HuH-7.5 (cell line): ENCODE data around the gene APOBEC3F.
"Not testable (repeated sequence)": the region's sequence is repeated elsewhere in the genome, so short reads cannot be mapped to it uniquely, and the experiment has no call there.

Experiments used
- DNase-seq: peaks from one replicate; pipeline ENCODE4 v3.0.0; 2011; ENCODE audit warnings: low spot score

Gene APOBEC3F

DNA sequence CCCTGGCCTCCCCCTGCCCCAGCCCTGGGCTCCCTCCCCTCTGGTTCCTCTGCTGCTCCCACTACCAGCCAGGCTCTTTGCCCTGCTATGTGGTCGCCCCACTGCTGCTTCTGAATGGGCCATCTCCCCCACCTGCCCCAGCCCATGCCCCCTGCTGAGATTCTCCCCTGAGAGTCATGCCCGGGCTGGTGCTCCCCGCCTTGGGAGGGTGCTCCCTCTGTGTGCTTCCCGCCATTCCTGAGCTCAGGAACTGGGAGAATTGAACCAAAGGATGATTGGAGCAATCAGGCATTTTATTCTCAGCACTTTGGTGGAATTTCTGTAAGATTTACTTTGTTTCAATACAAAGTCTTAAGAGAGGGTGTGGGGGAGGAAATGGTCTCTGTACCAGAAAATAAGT is 12.9 kb upstream of the APOBEC3F start:
- no peak for DNase-seq

DNA sequence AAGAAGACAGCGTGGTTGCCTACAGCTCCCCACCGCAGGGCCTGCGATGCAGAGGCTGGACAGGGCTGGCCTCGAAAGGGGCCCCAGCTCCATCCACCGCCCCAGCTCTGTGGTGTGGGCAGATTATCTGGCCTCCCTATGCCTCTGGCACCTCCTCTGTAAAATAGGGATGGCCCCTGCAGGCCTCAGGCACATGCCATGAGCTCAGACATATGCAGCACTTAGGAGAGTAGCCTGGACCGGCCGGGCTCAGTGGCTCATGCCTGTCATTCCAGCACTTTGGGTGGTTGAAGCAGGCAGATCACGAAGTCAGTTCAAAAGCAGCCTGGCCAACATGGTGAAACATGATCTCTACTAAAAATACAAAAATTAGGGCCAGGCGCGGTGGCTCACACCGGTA is 12.4 kb upstream of the APOBEC3F start:
- DNase-seq = no peak

DNA sequence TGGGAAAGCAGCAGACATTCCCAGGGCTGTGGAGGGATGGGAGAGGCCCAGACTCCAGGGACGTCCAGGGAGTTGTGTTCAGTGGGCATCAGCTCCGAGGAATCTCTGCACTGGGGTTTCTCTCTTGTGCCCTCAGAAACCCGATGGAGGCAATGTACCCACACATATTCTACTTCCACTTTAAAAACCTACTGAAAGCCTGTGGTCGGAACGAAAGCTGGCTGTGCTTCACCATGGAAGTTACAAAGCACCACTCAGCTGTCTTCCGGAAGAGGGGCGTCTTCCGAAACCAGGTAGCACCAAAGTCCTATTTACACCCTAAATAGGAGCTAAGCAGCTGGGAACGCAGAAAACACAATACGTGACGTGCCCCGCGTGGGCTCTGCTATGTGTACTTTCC is 11.4 kb upstream of the APOBEC3F start:
- no peak for DNase-seq

GRCh38 chr22:39030705-39031104 is 10.0 kb upstream of the APOBEC3F start:
- no peak for DNase-seq

DNA sequence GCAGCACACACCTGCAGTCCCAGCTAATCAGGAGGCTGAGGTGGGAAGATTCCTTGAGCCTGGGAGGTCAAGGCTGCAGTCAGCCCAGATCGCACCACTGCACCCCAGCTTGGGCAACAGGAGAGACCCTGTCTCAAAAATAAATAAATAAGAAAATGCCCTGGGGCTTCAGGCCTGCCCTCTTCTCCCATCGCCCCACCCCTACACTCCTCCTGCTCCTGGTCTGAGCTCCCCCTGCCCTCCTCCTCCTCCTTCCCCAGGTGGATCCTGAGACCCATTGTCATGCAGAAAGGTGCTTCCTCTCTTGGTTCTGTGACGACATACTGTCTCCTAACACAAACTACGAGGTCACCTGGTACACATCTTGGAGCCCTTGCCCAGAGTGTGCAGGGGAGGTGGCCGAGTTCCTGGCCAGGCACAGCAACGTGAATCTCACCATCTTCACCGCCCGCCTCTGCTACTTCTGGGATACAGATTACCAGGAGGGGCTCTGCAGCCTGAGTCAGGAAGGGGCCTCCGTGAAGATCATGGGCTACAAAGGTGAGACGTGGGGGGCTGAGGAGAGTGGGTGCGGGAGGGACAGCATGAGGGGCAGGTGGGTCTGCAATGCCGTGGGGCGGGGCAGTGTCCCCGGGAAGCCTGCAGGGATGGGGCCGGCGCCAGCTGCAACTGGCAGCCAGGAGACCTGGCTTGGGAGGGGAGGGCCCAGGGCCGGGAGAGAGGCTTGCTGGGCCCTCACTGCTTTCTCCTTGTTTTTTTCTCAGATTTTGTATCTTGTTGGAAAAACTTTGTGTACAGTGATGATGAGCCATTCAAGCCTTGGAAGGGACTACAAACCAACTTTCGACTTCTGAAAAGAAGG is 9.0 kb upstream of the APOBEC3F start:
- DNase-seq = not testable (repeated sequence)

DNA sequence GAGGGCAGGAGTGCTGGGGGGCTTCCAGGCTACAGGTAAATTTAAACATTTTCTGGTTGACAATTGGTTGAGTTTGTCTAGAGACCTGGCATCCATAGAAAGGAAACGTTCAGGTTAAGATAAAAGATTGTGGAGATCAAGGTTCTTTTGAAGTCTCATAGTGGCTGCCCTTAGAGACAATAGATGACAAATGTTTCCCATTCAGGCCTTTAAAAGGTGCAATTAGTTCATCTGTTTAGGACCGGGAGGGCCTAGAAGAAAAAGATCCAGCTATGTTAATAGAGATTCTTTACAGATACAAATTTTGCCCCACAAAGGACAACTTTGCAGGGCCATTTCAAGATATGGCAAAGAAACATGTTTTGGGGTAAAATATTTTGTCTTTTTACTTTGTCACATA is 3.6 kb upstream of the APOBEC3F start:
- DNase-seq = not testable (repeated sequence)

DNA sequence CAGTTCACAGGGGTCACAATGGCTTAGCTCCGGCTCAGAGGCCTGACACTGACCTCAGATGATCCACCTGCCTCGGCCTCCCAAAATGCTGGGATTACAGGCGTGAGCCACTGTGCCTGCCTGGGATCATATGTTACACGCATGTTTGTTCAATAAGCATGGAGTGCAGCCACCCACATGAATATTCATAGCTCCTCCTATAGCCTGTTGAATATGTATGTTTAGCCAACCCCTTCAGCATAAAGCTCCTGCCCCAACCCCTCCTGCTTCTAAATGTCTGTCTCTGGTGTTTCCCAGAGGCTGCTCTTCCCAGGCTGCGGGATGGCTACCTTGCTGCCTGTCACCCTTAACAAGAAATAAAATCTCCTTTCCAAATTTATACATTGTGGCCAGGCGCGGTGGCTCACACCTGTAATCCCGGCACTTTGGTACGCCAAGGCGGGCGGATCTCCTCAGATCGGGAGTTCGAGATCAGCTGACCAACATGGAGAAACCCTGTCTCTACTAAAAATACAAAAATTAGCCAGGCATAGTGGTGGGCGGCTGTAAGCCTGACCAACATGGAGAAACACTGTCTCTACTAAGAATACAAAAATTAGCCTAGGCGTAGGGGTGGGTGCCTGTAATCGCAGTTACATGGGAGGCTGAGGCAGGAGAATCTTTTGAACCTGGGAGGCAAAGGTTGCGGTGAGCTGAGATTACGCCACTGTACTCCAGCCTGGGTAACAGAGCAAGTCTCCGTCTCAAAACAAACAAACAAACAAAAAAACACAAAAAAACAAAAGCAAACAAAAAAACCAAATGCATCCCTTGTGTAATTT is 1.1 kb upstream of the APOBEC3F start:
- no peak for DNase-seq

GRCh38 chr22:39040155-39040537 is 518 bp upstream of the APOBEC3F start:
- DNase-seq = not testable (repeated sequence)

- no peak for DNase-seq
These were observed 1.2 kb downstream of the APOBEC3F start for GRCh38 chr22:39041908-39042307.

DNA sequence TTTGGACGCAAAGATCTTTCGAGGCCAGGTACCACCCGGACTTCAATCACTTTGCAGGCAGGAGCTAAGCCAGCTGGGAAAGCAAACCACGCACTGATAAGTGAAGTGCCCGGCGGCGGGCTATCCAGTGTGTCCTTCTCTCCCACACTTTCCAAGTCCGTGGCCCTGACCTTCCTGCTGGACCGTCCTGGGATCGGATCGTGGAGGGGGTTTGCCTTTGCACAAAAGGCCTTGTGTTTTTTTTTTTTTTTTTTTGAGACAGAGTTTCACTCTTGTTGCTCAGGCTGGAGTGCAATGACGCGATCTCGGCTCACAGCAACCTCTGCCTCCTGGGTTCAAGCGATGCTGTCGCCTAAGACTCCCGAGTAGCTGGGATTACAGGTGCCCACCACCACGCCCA is 2.4 kb downstream of the APOBEC3F start:
- not testable (repeated sequence) for DNase-seq

DNA sequence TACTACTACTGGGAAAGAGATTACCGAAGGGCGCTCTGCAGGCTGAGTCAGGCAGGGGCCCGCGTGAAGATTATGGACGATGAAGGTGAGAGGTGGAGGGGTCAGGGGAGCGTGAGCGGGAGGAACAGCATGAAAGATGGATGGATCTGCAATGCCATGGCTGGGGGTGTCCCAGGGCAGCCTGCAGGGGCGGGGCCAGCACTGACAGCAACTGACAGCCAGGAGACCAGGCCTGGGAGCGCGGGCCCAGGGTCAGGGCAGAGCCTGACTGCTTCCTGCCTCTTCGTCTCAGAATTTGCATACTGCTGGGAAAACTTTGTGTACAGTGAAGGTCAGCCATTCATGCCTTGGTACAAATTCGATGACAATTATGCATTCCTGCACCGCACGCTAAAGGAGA is 4.5 kb downstream of the APOBEC3F start:
- not testable (repeated sequence) for DNase-seq

- not testable (repeated sequence) for DNase-seq
These were observed 8.8 kb downstream of the APOBEC3F start for GRCh38 chr22:39049486-39049885.

DNA sequence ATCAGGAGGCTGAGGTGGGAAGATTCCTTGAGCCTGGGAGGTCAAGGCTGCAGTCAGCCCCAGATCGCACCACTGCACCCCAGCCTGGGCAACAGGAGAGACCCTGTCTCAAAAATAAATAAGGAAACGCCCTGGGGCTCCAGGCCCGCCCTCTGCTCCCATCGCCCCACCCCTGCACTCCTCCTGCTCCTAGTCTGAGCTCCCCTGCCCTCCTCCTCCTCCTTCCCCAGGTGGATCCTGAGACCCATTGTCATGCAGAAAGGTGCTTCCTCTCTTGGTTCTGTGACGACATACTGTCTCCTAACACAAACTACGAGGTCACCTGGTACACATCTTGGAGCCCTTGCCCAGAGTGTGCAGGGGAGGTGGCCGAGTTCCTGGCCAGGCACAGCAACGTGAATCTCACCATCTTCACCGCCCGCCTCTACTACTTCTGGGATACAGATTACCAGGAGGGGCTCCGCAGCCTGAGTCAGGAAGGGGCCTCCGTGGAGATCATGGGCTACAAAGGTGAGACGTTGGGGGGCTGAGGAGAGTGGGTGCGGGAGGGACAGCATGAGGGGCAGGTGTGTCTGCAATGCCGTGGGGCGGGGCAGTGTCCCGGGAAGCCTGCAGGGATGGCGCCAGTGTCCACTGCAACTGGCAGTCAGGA is 11.3 kb downstream of the APOBEC3F start:
- DNase-seq = not testable (repeated sequence)

DNA sequence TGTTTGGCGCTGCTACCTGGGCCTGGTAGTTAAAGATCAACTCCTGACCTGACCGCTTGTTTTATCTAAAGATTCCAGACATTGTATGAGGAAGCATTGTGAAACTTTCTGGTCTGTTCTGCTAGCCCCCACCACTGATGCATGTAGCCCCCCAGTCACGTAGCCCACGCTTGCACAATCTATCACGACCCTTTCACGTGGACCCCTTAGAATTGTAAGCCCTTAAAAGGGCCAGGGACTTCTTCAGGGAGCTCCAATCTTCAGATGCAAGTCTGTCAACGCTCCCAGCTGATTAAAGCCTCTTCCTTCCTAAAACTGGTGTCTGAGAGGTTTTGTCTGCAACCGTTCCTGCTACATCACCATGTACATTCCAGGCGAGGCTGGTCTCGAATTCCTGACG is 15.0 kb downstream of the APOBEC3F start:
- DNase-seq = no peak

DNA sequence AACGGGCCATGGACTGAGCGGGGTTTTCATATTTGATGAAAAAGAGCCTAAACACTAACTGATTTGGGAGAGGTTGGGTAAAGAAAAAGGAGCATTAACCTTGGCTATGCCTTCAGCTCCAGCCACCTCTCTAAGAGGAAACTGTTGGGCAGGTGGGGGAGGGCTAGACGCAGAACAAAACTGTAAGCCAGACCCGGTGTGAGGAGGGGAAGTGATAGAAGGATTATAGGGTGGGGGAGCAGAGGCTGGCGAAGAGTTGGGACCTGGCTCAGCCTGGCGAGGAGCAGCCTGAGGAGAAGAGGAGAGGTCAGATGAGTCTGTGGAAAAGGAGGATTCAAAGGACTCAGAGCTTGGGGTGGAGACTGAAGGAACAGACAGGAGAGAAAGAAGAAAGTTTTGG is 20.6 kb downstream of the APOBEC3F start:
- not testable (repeated sequence) for DNase-seq

DNA sequence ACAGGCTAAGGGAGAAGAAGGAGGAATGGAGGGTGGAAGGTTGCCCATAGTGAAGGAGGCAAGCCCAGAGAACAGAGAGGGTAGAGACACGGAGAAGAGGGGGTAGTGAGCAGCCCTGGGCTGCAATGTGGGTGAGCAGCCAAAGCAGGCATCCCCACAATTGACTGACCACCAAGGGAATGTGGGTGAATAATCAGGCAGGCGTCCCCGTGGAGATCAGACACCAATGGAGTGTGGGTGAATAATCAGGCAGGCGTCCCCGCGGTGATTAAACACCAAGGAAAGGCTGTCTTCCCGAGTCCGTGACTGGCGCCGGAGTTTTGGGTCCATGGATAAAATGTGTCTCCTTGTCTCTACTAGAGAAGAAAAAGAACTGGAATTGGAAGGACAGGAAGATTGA is 21.3 kb downstream of the APOBEC3F start:
- not testable (repeated sequence) for DNase-seq

- not testable (repeated sequence) for DNase-seq
These were observed 23.2 kb downstream of the APOBEC3F start for GRCh38 chr22:39063904-39064303.

- DNase-seq = not testable (repeated sequence)
These were observed 26.0 kb downstream of the APOBEC3F start for GRCh38 chr22:39066442-39067276.

DNA sequence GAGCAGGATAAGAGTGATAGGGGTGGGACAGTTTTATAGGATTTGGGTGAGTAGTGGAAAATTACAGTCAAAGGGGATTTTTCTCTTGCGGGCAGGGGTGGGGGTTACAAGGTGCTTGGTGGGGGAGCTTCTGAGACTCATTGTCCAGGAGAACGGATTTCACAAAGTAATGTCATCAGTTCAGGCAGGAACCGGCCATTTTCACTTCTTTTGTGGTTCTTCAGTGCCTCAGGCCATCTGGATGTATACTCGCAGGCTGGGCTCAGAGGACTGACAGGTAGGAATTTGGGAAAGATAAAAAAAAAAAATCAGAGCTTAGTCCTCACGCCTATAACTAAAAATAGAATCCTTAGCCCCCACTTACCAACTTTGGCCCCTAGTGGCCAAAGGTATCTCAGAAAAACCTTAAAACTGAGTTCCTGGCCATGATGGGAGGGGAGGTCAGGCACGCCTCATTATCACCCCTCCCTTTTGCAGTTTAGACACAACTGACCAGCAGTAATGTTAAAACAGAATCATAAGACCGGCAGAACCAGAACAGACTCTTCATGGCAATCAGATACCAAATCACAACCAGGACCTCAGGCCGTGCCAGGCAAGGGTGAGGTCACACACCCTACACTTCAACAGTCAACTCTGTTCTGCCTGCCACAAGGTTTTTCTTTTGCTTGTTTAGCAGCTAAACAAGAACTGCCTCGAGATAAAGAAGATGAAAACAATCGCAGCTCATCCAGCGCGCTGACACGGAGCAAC is 27.5 kb downstream of the APOBEC3F start:
- DNase-seq = no peak

DNA sequence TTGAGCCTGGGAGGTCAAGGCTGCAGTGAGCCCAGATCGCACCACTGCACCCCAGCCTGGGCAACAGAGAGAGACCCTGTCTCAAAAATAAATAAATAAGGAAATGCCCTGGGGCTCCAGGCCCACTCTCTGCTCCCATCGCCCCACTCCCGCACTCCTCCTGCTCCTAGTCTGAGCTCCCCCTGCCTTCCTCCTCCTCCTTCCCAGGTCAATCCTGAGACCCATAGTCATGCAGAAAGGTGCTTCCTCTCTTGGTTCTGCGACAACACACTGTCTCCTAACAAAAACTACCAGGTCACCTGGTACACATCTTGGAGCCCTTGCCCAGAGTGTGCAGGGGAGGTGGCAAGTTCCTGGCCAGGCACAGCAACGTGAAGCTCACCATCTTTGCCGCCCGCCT is 29.5 kb downstream of the APOBEC3F start:
- no peak for DNase-seq

DNA sequence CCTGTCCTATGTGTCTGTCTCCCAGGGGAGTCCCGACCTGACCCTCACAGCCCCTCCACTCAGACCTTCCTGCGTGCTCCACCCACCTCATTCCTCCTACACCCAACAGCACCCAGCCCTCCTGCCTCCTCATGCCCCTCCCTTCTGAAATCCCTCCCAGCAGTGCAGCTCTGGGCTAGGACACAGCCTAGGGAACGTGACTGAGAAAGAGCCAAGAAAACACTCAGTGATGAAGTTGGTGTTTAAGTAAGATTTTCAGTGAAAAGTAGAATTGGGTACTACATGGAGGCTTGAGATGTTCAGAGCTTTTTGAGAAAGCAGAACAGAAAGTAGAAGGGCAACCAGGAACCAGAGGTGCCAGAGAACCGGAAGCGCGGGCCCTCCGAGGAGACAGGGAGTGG is 31.9 kb downstream of the APOBEC3F start:
- not testable (repeated sequence) for DNase-seq
